B cell (primary cell): ENCODE results near the gene LTBP3. TPM values are rescaled to one million over a fixed set of nuclear protein-coding genes. Genes with fewer than 3 reads are reported as not detected.

ENCODE experiments used
- ATAC-seq: fragments of 200-7000 bp; cut with Tn5 transposase; one replicate; pipeline ENCODE4 v1.10.0; 2021; ENCODE audit warnings: low read depth, mild to moderate bottlenecking, moderate number of reproducible peaks, moderate library complexity
- CTCF ChIA-PET: fragments of 350-600 bp; sonication (Branson Sonifier 250); formaldehyde crosslinking; loops from one replicate; lab custom pipeline; 2021; ENCODE audit warnings: antibody characterized with exemption, inconsistent platforms; lab: Charles Lee
- POLR2A ChIA-PET: fragments of 350-600 bp; sonication (Branson Sonifier 250); formaldehyde crosslinking; loops from one replicate; lab custom pipeline; 2021; ENCODE audit warnings: antibody characterized with exemption; lab: Charles Lee
- DNase-seq: peaks from one replicate; pipeline ENCODE4 v3.0.0; 2013
- H2AFZ ChIP-seq: 2 replicates; pipeline ENCODE4 v1.6.1; 2012; ENCODE audit warnings: mild to moderate bottlenecking, low read depth, low read length; ENCODE audit not compliant: insufficient read depth, poor library complexity, severe bottlenecking
- H3K27ac ChIP-seq, 2 donors: 1 replicate in 1 of 2; 2 replicates in 1 of 2; pipeline ENCODE4 v1.5.1; 2012 to 2013; ENCODE audit warnings: low read length in 2 of 2, mild to moderate bottlenecking in 2 of 2, moderate library complexity in 1 of 2
- H3K27me3 ChIP-seq, 4 experiments: fragments of 200-600 bp in 1 of 4; sonication (generic) in 1 of 4; replicated peaks in 1 of 4; 1 replicate in 2 of 4; 2 replicates in 2 of 4; pipeline versions ENCODE4 v1.6.1 to v1.7.0; 2013 to 2016; ENCODE audit warnings: low read length in 3 of 4, mild to moderate bottlenecking in 2 of 4, mixed read lengths in 1 of 4, moderate library complexity in 1 of 4; ENCODE audit not compliant: insufficient read depth in 4 of 4, control insufficient read depth in 3 of 4; ENCODE audit errors: control extremely low read depth in 1 of 4
- H3K36me3 ChIP-seq, 2 experiments: replicated peaks in 1 of 2; 1 replicate in 1 of 2; 2 replicates in 1 of 2; pipeline versions ENCODE4 v1.6.1 to v1.7.1; 2013; ENCODE audit warnings: low read length in 1 of 2; ENCODE audit not compliant: insufficient read depth in 2 of 2, control insufficient read depth in 1 of 2; ENCODE audit errors: control extremely low read depth in 1 of 2, extremely low read depth in 1 of 2
- H3K4me1 ChIP-seq, 2 donors: fragments of 200-600 bp in 1 of 2; sonication (generic) in 1 of 2; 1 replicate in 1 of 2; 2 replicates in 1 of 2; pipeline versions ENCODE4 v1.5.1 to v1.6.1; 2013 to 2017; ENCODE audit warnings: low read length in 2 of 2; ENCODE audit not compliant: control insufficient read depth in 2 of 2, insufficient read depth in 2 of 2
- H3K4me2 ChIP-seq: replicated peaks from 2 replicates; pipeline ENCODE3; 2012; ENCODE audit warnings: mild to moderate bottlenecking, low read depth, low read length; ENCODE audit not compliant: poor library complexity, severe bottlenecking
- H3K4me3 ChIP-seq, 5 experiments: fragments of 200-600 bp in 1 of 5; sonication (generic) in 1 of 5; 1 replicate in 3 of 5; 2 replicates in 2 of 5; pipeline versions ENCODE4 v1.5.1 to v1.7.0; 2011 to 2016; ENCODE audit warnings: low read length in 4 of 5, mild to moderate bottlenecking in 4 of 5, low read depth in 2 of 5, control low read depth in 1 of 5, moderate library complexity in 1 of 5; ENCODE audit not compliant: insufficient read depth in 1 of 5; ENCODE audit errors: control extremely low read depth in 1 of 5, extremely low read depth in 1 of 5
- H3K79me2 ChIP-seq: fragments of 200-600 bp; sonication (generic); one replicate; pipeline ENCODE4 v1.6.0; 2016; ENCODE audit warnings: low read length; ENCODE audit not compliant: control insufficient read depth, insufficient read depth
- H3K9ac ChIP-seq: fragments of 200-600 bp; sonication (generic); 2 replicates; pipeline ENCODE4 v1.6.1; 2017; ENCODE audit warnings: mild to moderate bottlenecking, low read length, moderate library complexity
- H3K9me3 ChIP-seq, 3 donors: one replicate each; pipeline versions ENCODE4 v1.6.1 to v1.7.1; 2013; ENCODE audit warnings: low read length in 2 of 3; ENCODE audit not compliant: control insufficient read depth in 2 of 3, insufficient read depth in 1 of 3; ENCODE audit errors: control extremely low read depth in 1 of 3
- H4K20me1 ChIP-seq: 2 replicates; pipeline ENCODE4 v1.6.0; 2012; ENCODE audit warnings: mild to moderate bottlenecking, low read length; ENCODE audit not compliant: insufficient read depth, control insufficient read depth, poor library complexity, severe bottlenecking
- H3K27ac Mint-ChIP-seq: one replicate; pipeline ENCODE4 v1.8.0; 2021; ENCODE audit warnings: mixed read lengths
- H3K27me3 Mint-ChIP-seq: one replicate; pipeline ENCODE4 v1.8.0; 2021; ENCODE audit warnings: mixed read lengths
- H3K4me1 Mint-ChIP-seq: one replicate; pipeline ENCODE4 v1.8.0; 2021; ENCODE audit warnings: mixed read lengths
- H3K4me3 Mint-ChIP-seq: one replicate; pipeline ENCODE4 v1.8.0; 2021; ENCODE audit warnings: mixed read lengths
- H3K9me3 Mint-ChIP-seq: one replicate; pipeline ENCODE4 v1.8.0; 2022; ENCODE audit warnings: mixed read lengths; ENCODE audit not compliant: insufficient read depth
- EZH2 ChIP-seq: IDR thresholded peaks from 2 replicates; pipeline ENCODE4 v1.6.1; 2012; ENCODE audit warnings: borderline replicate concordance, low read depth, mild to moderate bottlenecking, moderate library complexity, low read length; ENCODE audit not compliant: insufficient read depth, poor library complexity, severe bottlenecking
- WGBS: methylation state at CpG from one replicate; pipeline ENCODE4 v1.1.5; 2013; ENCODE audit warnings: missing lambda C conversion rate; ENCODE audit not compliant: insufficient coverage; 5-methylcytosine and 5-hydroxymethylcytosine counted together
- intact Hi-C: fragments of 100-400 bp; cut with micrococcal nuclease; formaldehyde crosslinking; loops from one replicate; pipeline ENCODE4 v1.10.0; 2022
- polyA plus RNA-seq: library from polyadenylated mRNA; depleted of rRNA; stranded (reverse); fragments of >200 nt; gene quantifications from 2 replicates; pipeline ENCODE4 v1.2.3, GENCODE V29; 2012
- total RNA-seq, 2 donors: library from RNA; stranded (reverse); fragments of 120-200 nt in 1 of 2; gene quantifications; 1 replicate in 1 of 2; 2 replicates in 1 of 2; pipeline versions ENCODE4 v1.2.3 to v1.2.4, GENCODE V29; 2013 to 2022
- TF ChIP-seq, protein P1 (sequence below): fragments of 200-600 bp; IDR thresholded peaks from one replicate; pipeline ENCODE4 v1.8.0; 2022; ENCODE audit warnings: antibody characterized with exemption, mild to moderate bottlenecking

LTBP3 gene
- total and polyA plus RNA-seq, 2 donors (not counting 1 experiment from before 2014, with no cell fraction given): 65.1 to 69.0 TPM

DNA sequence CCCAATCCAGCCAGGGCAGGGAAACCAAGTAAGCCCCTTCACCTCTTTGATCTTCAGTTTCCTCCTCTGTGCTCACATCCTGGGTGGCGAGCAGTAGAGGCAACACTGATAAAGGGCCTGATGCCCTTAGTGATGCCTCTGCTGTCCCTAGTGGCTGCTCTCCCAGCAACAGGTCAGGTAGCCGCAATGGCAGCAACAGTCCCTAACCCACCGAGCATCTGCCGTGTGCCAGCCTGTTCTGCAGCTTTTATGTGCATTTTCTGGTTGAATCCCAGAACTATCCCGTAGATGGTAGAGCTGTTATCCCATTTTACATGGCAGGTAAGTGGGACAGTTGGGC lies 28.0 kb downstream of the LTBP3 start:
- ATAC-seq (no peak), DNase-seq (no peak)
- peaks cover 23% of the 10 kb centered on the region for H4K20me1 ChIP-seq
- no peak overlapping the region for H2AFZ ChIP-seq
- H3K4me2 ChIP-seq: no peak overlapping the region
- H3K36me3 ChIP-seq: peaks cover 0 to 52% of the 10 kb centered on the region in 2 experiments
- TF ChIP-seq EZH2: no peak
- TF ChIP-seq, protein P1, sequence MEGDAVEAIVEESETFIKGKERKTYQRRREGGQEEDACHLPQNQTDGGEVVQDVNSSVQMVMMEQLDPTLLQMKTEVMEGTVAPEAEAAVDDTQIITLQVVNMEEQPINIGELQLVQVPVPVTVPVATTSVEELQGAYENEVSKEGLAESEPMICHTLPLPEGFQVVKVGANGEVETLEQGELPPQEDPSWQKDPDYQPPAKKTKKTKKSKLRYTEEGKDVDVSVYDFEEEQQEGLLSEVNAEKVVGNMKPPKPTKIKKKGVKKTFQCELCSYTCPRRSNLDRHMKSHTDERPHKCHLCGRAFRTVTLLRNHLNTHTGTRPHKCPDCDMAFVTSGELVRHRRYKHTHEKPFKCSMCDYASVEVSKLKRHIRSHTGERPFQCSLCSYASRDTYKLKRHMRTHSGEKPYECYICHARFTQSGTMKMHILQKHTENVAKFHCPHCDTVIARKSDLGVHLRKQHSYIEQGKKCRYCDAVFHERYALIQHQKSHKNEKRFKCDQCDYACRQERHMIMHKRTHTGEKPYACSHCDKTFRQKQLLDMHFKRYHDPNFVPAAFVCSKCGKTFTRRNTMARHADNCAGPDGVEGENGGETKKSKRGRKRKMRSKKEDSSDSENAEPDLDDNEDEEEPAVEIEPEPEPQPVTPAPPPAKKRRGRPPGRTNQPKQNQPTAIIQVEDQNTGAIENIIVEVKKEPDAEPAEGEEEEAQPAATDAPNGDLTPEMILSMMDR: peak; percentile 13
- peaks cover 37% of the 10 kb centered on the region for H3K79me2 ChIP-seq
- intact Hi-C loops: no loop called here
- Mint-ChIP-seq H3K27ac (no peak overlapping the region), H3K4me3 (no peak overlapping the region), H3K27me3 (no peaks in the 10 kb centered on the region), H3K9me3 (no peaks in the 10 kb centered on the region), H3K4me1 (peaks cover 16% of the 10 kb centered on the region)
- H3K27ac ChIP-seq: no peak overlapping the region
- no peak overlapping the region for H3K4me3 ChIP-seq
- ChIA-PET CTCF (interaction anchor here (1.4 to 2.2 kb wide), 3 partner anchors 11 to 420 kb away, joined by 3 to 8 read pairs (median 4); no protein-coding TSS in a partner anchor), POLR2A (no interaction called here)
- H3K4me1 ChIP-seq: peaks cover 12 to 13% of the 10 kb centered on the region in 2 donors
- H3K9me3 ChIP-seq: no peaks in the 10 kb centered on the region
- H3K9ac ChIP-seq: no peak overlapping the region
- WGBS: 89% methylated on average over 5 of the region's 5 CpGs
- H3K27me3 ChIP-seq: no peaks in the 10 kb centered on the region

DNA sequence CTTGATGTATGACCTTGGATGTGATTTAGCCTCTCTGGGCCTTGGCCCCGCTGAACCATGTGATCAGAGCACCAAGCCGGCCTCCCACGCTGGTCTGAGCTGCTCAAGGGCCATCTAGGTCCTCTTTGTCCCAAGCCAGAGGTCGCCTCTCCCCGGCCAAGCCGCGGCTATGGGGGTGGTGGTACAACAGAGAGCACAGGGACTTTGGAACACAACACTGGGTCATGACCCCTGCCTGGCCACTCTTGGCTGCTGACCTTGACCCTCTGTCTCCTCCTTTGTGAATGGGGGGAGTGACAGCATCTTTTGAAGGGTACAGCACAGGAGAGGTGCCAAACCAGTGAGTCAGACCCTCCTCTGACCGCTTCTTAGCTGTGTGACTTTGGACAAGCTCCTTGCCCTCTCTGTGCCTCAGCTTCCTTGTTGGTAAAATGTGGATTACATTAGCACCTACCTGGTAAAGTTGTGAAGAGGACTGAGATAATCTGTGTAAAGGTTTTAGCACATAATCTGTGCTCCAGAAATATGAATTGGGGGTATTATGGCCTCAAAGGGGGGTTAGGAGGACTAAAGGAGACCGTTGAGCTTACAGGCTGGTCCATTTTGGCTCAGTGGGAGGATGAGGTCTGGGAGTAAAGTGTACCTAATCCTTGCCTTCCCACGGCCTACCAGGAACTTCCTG lies 28.5 kb downstream of the LTBP3 start:
- Histone ChIP-seq H3K79me2 (peaks cover 37% of the 10 kb centered on the region), H3K4me2 (no peak overlapping the region), H3K9me3 (no peaks in the 10 kb centered on the region), H3K27me3 (no peaks in the 10 kb centered on the region), H3K9ac (no peak overlapping the region), H3K4me3 (no peak overlapping the region), H3K4me1 (peaks cover 12 to 13% of the 10 kb centered on the region in 2 donors), H3K36me3 (peaks cover 0 to 51% of the 10 kb centered on the region in 2 experiments), H4K20me1 (peaks cover 25% of the 10 kb centered on the region), H2AFZ (no peak overlapping the region), H3K27ac (no peak overlapping the region)
- intact Hi-C loops: loop anchor here (10.0 kb wide), 1 partner anchor 485 kb away; the partner anchor contains the start of gene SAC3D1
- Mint-ChIP-seq H3K27ac (no peak overlapping the region), H3K27me3 (no peaks in the 10 kb centered on the region), H3K4me1 (peaks cover 16% of the 10 kb centered on the region), H3K4me3 (no peak overlapping the region), H3K9me3 (no peaks in the 10 kb centered on the region)
- DNase-seq: no peak
- no peak for ATAC-seq
- 97% methylated on average over 9 of the region's 10 CpGs for WGBS
- ChIA-PET POLR2A (interaction anchor here (0.6 kb wide), 1 partner anchor 22 kb away, joined by 6 read pairs; no protein-coding TSS in a partner anchor), CTCF (interaction anchor here (0.6 to 1.6 kb wide), 3 partner anchors 11 to 504 kb away, joined by 4 to 5 read pairs (median 4); no protein-coding TSS in a partner anchor)
- no peak for TF ChIP-seq EZH2
- TF ChIP-seq, protein P1: no peak
